Mesenteric fat pad (tissue), 1 donor: ENCODE data around the gene EXT2. TPM values are rescaled to one million over a fixed set of nuclear protein-coding genes. Genes with fewer than 3 reads are reported as not detected.
A peak's percentile ranks its signal among the peaks of the same experiment; 100 is the strongest.

Source experiments
- DNase-seq: peaks from one replicate; pipeline ENCODE4 v3.0.0-alpha.2; 2020; ENCODE audit warnings: low spot score
- total RNA-seq: library from RNA; stranded (reverse); fragmentation: NEBNext Ultra II Directional; extraction: Animal tissue kit (Norgen Biotek cat#: 25700); gene quantifications from one replicate; pipeline ENCODE4 v1.2.1, GENCODE V29; 2021
- donor health status: DM: yes; HTN: yes; CAD: no.

The EXT2 gene
- total RNA-seq, 1 donor from 2014 or later = 54.3 TPM

- no peak for DNase-seq
Observed at GRCh38 chr11:44263738-44264437, 168.4 kb downstream of the EXT2 start.

DNA sequence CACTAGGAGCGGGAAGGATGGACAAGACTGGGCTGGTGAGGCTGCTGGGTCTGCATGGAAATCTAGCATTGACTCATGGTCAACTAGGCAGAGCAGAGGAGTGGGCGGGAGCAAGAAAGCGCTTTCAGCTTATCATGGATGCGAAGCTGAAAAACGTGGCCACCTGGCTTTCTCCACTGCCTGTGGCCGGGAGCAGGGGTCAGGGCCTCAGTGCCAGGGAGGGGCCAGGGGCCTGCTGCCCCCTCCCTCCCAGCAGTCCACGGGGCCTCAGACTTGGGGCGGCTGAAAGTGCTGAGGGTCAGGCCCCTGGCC lies 168.9 kb downstream of the EXT2 start:
- DNase-seq = no peak

- no peak for DNase-seq
Observed at GRCh38 chr11:44264761-44265160, 169.3 kb downstream of the EXT2 start.

DNA sequence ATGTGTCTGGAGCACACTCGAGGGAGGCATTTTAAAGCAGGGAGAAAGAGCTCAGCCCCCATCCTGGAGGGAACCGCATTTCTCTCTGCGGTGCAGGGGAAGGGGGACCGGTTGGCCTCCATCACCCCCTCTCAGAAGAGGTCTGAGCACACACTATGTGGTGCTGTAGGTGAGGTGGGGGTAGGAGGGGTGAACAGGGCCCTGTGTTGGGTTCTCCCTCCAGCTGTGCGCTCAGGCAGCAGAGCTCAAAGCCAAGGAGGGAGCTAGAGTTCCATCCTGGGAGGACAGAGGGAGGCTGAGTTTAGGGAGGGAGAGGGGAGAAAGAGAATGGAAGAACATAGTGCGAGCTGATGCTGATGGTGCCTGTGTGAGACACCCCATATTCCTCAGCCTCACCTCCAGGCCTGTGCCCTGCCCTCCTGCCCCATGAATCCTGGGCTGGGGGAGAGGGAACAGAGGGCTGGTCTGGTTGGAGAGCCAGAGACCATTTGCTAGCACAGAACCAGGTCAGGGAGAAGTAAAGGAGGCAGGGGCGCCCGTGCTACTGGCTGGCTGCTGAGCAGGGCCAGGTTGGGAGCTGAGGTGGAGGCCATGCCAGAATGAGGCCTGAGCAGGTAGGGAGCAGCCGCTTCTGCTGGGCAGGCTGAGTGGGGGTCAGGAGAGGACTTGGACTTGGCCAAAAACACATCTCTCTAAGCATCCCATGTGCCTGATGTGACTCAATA lies 170.7 kb downstream of the EXT2 start:
- DNase-seq = no peak

DNA sequence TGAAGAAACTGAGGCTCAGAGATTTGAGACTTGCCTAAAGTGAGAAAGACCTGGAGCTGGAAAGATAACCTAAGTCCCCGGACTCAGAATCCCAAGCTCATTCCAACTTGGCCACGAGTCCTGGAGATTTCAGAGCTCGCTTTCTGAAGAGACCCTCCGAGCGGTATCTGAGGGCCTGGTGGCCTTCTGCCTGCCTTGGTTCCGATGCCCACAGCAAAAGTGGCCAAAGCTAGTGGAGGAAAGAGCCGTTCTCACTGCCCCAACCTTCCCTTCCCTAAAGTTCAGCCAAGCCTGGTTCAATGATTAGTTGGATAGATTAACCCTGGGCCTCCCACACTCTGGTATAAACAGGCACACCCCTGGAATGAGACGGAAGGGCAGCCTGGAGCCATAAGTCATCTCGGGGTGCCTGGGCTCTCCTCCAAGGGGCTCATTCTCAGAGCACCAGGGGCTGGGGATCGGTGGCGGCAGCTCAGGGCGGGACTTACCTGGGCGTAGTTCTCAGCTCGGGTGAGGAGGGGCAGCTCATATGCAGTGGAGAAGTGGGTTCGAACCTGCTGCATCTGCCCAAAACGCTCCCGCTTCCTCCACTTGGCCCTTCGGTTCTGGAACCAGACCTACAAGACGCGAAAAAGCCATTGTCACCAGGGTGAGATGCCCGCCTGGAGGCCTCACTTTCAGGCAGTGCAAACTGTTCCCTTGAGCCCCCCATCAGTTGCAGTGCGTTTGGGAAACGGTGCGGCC lies 171.7 kb downstream of the EXT2 start:
- peak; percentile 68 for DNase-seq

DNA sequence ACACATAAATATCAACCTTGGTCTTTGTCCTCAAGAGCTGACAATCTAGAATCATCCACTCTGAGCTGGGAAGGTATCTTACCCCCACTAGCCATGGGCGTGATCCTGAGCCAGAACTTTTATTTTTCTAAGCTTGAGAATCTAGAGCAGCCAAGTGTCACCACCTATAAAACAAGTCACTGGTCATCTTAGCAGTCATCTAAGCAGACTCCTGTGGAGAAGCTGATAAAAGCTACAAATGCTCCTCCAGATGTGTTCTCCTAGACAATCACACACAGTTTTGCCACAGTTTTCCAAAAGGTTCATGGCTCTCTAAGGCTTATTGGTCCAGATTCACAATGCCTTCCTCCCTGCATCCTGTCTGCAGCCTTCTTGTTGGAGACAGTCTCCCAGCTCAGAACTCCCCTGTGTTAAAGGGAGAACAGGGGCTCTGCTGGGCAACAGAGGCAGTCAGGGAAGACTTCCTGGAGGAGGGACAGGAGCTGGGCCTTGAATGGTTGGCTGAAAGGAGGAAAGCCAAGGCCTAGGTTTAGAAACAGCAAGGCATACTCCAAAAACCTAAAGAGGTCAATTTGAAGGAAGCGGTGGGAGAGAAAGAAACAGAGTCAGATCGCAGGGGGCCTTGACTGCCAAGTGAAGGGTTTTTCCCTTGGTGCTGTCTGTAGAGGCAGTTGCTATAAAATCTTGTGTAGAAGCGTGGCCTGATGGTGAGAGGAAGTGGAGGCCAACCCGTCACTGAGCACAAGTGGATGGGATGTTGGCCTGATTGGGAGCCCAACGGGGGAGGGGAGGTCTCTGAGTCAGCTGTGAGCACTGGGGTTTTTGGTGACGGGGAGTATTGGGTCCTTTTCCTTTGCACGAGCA lies 172.5 kb downstream of the EXT2 start:
- peak; percentile 67 for DNase-seq

- peak; percentile 73 for DNase-seq
Observed at GRCh38 chr11:44268614-44269080, 173.2 kb downstream of the EXT2 start.

DNA sequence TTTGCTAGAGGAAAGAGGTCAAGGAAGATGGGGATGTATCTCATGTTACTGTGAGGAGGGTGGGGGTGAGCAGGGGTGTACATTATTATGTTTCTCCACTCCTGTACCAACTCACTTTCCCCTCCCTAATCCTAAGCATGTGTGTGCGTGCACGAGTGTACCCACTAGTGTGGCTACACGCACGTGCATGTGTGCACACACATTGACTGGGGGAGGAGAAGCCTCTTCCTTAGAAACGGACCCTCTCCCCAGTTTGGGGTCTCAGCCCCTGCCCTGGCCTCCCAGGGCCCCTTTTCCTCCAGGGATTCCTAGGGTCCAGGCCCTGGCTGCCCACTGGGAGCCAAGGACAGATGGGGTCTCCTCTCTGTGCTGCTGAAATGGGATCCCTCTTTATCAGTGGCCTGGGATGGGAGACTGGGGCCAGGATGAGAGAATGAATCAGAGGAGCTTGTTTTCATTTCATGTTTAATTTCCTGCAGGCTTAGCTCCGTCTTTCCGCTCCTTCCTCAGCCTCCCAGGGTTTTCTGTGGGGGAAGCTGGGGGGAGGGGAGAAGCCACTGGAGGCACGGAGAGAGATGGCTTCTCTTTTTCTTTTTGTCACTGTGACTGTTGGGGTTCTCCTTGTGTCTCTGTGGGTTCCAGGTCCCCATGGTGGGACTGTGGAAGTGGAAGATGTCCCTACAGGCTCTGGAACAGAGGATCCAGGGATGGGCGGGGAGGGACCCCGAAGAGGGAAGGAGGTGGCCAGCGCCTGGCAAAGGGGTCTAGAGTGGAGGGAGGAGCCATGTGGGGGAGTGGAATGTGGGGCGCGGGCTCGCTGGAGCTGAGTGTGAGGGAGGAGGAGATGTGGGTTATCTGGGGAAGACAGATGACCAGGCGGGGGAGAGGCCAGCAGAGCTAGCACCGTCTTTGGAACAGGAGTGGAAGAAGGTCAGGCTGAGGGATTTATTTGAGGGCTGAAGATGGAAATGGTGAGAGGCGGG lies 174.2 kb downstream of the EXT2 start:
- peak; percentile 73 for DNase-seq

- peak; percentile 81 for DNase-seq
Observed at GRCh38 chr11:44270403-44271273, 175.2 kb downstream of the EXT2 start.

GRCh38 chr11:44271286-44271685 lies 175.8 kb downstream of the EXT2 start:
- no peak for DNase-seq

GRCh38 chr11:44274404-44274803 lies 178.9 kb downstream of the EXT2 start:
- DNase-seq = no peak

- peak; percentile 81 for DNase-seq
Observed at GRCh38 chr11:44275241-44275640, 179.8 kb downstream of the EXT2 start.

GRCh38 chr11:44275961-44276550 lies 180.6 kb downstream of the EXT2 start:
- peak; percentile 75 for DNase-seq

DNA sequence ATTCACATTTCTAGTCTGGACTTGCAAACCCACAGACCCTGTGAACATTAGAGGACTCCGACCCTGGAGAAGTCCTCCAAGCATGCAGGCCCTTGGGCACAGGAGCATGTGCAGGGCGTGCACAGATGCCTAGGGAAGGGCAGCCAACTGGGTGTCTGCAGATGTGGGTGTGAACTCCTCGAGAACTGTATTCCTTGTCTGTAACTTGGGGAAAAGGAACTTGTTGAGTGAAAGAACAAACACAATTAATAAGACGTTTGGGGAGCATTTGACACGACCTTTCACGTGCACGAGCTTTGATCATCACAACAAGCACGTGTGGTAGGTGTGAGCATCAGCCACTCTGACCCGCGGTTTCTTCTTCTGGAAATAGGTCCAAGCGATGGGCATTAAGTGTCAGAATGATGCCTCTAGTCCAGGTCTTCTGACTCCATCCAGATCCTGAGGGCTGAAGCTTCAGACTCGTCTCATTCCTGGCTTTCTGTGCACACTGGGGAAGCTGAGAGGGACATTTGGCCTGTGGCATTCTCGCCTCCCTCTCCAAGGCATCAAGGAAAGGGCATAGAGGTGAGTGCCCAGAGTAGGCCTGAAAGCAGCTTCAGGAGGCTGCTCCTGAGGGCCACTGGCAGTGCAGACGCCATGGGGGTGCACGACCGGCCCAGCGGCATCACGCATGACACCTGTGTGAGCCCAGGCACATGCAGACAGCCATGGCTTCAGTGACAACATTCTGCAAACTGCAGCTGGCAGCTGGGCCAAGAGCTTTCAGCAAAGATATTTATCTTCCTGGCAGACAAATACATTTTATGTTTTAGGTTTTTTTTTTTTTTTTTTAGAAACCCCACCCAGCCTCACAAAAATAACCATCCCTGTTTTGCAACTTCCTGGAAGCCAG lies 182.0 kb downstream of the EXT2 start:
- peak; percentile 72 for DNase-seq

DNA sequence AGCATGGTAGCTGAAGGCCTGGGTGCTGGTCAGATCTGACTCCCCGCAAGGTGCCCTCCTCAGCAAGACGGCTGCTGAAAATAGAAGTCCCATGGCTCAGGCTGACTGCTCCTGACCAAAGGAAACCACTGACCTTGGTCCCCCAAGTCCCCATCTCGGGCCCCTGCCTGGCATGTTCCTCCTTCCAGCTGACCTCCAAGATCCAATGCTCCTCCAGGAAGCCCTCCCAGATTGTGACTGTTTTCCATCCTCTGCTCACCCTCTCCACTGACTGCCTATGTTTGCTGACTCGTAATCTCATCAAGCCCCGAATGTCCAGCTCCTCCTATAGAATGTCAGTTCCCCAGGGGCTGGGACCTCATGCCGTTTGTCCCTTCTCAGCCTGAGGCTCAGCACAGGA lies 184.0 kb downstream of the EXT2 start:
- no peak for DNase-seq

- no peak for DNase-seq
Observed at GRCh38 chr11:44280257-44280656, 184.8 kb downstream of the EXT2 start.

DNA sequence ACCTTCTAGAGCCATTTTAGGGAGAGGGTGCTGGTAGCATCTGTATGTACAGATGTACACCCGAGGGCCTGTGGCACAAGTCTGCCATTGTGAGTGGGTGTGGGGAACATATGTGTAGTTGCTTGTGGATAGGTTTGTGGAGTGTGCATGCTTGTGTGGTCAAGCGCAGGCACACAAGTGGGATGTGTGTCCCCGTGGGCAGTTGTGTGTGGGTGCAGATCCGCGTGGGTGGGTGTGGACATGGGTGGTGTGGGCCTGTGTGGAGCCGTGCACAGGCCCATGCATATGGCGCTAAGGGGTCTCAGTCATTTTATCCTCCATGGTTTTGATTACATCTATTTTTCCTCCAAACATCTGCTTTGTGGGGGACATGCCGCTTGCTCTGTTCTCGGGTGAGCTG lies 185.7 kb downstream of the EXT2 start:
- DNase-seq = no peak

DNA sequence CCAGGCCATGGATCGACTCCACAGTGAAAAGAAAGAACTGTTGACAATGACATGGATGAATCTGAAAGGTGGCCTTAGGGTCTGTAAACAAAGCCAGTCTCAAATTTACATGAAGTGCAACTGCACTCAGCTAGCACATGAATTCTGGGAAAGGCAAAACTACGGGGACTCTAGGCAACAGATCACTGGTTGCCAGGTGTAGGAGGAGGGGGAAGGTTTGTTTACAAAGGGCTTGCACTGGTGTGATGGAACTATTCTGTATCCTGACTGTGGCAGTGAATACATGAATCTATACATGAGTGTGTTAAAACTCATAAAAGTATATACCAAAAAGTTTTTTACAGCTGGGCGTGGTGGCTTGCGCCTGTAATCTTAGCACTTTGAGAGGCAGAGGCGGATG lies 187.1 kb downstream of the EXT2 start:
- DNase-seq = no peak
